Heart left ventricle (tissue), 13 donors: ENCODE results near the gene PNKP.

ENCODE experiments used
- CTCF ChIP-seq, 12 donors: fragments of 200-600 bp; sonication (generic) in 4 of 12; IDR thresholded peaks; one replicate each; pipeline versions ENCODE4 v1.5.0 to v1.8.0; 2018 to 2022; ENCODE audit warnings: antibody characterized with exemption in 12 of 12, mild to moderate bottlenecking in 5 of 12
- POLR2A ChIP-seq, 2 donors: fragments of 450-650 bp; IDR thresholded peaks; one replicate each; pipeline ENCODE4 v1.6.1; 2017; ENCODE audit warnings: antibody characterized with exemption in 2 of 2, mild to moderate bottlenecking in 2 of 2, moderate library complexity in 2 of 2
- donor health status: ischemic (EF 13 %, LVEDD 7.1; RV severe dilation, severe dysfunction).
- donor health status: DM: no; HTN: yes; CAD: no.
- donor health status: DM: no; HTN: no; CAD: no.
- donor health status: ischemic (EF 25% LVEDD 6.9; RV normal size, moderate dysfunction).
- donor health status: ischemic (EF 25% LVEDD 5.7; RV mildly dilated, moderate dysfunction).
- donor health status: ischemic (EF 35%, LVEDD 5.7; RV mildly dilated, moderate dysfunction).
- donor health status: nonischemic (EF 11% LVEDD 7.7; RV severe dilation, severe dysfunction).
- donor health status: DM: yes; HTN: yes; CAD: no.
- donor health status: PGD.
- donor health status: ischemic (EF 29% LVEDD 5.4; RV normal size, mild dysfunction).
- donor health status: nonischemic (EF 23%, LVEDD 6.1; RV moderate dilation, normal function).

DNA sequence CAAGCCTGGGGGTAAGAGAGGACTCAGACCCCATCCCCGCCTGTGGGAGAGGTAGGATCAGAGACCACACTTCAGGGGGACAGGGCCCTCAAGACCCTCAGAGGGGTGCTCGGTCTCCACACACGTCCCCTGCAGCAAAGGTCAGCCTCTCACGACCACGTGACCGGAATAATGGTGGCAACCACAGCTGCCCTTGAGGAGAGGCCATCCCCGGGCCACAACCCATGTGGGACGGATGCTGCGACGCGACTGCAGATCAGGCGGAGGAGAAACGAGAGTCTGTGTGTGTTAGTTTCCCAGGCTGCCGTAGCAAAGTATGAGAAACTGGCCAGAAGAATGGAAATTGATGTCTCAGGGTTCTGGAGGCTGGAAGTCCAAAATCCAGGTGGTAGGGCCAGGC, 40.3 kb downstream of the PNKP start:
- TF ChIP-seq POLR2A (IDR thresholded peaks at IDR 0.05), result no peak
- TF ChIP-seq CTCF (IDR thresholded peaks at IDR 0.05), result no peak
